ENCODE measurements around the gene SLC6A13. TPM values are rescaled to one million over a fixed set of nuclear protein-coding genes. Genes with fewer than 3 reads are reported as not detected.

The SLC6A13 gene
- total RNA-seq, 1 experiment from 2014 or later: not detected

- H3F3A ChIP-seq (ENCODE audit: insufficient read depth, low read depth): no peaks in the 10 kb centered on the region
- TF ChIP-seq CTCF (conservative IDR thresholded peaks at IDR 0.05) (no peak), EZH2 (IDR thresholded peaks at IDR 0.05; ENCODE audit: low read depth) (no peak)
- H3K4me2 ChIP-seq: no peak overlapping the region
- H3K4me1 ChIP-seq (replicated peaks; ENCODE audit: insufficient read depth): no peaks in the 10 kb centered on the region
- H3K9me3 ChIP-seq (ENCODE audit: insufficient read depth, low read depth): no peaks in the 10 kb centered on the region
- no peak overlapping the region for H2AFZ ChIP-seq
- DNase-seq: no peak
- no peaks in the 10 kb centered on the region for H3K79me2 ChIP-seq (ENCODE audit: low read depth)
- peaks cover 88% of the 10 kb centered on the region for H3K27me3 ChIP-seq (ENCODE audit: insufficient read depth, low read depth)
- H3K27ac ChIP-seq: no peak overlapping the region
- CTCF ChIA-PET: no interaction called here
- POLR2A ChIA-PET (ENCODE audit: unreplicated experiment): no interaction called here
- H4K20me1 ChIP-seq (ENCODE audit: insufficient read depth): no peaks in the 10 kb centered on the region
- intact Hi-C loops (cut with micrococcal nuclease; ENCODE audit: unreplicated experiment): no loop called here
- no peak overlapping the region for H3K4me3 ChIP-seq
- no peaks in the 10 kb centered on the region for H3K36me3 ChIP-seq (ENCODE audit: low read depth)
- H3K9me2 ChIP-seq (ENCODE audit: insufficient read depth): no peaks in the 10 kb centered on the region
- no TSS peak for BruUV-seq (replicated peaks)
Observed at GRCh38 chr12:212415-212714, 50.3 kb downstream of the SLC6A13 start.

- no peaks in the 10 kb centered on the region for H3K4me1 ChIP-seq (replicated peaks; ENCODE audit: insufficient read depth)
Observed at GRCh38 chr12:211639-212414, 50.8 kb downstream of the SLC6A13 start.

DNA sequence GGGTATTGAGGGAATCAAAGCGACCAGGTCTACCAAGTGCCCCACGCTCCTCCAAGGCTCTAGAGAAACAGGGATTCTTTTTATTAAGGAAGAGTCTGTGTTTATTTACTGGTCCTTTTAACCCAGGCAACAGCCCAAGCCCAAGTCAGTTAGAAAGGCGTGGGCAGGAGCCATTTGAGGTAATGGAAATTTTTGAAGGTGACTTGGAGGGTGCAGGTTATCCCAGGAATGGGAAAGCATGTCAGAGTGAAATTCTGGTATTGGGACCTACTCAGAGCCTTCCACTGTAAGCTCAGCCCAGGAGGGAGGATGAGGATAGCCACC lies 51.5 kb downstream of the SLC6A13 start:
- no TSS peak for BruUV-seq (replicated peaks)

More at GRCh38 chr12:211639-212414, 50.8 kb downstream of the SLC6A13 start:
- no peaks in the 10 kb centered on the region for H3K9me2 ChIP-seq (ENCODE audit: insufficient read depth)
- no peaks in the 10 kb centered on the region for H3F3A ChIP-seq (ENCODE audit: insufficient read depth, low read depth)
- ChIA-PET CTCF (no interaction called here), POLR2A (ENCODE audit: unreplicated experiment) (no interaction called here)
- no peaks in the 10 kb centered on the region for H3K36me3 ChIP-seq (ENCODE audit: low read depth)
- peaks cover 89% of the 10 kb centered on the region for H3K27me3 ChIP-seq (ENCODE audit: insufficient read depth, low read depth)
- H3K9me3 ChIP-seq (ENCODE audit: insufficient read depth, low read depth): no peaks in the 10 kb centered on the region
- no peak overlapping the region for H3K4me3 ChIP-seq
- DNase-seq: no peak
- no peak overlapping the region for H2AFZ ChIP-seq
- no TSS peak for BruUV-seq (replicated peaks)
- intact Hi-C loops (cut with micrococcal nuclease; ENCODE audit: unreplicated experiment): no loop called here
- no peak for TF ChIP-seq CTCF (conservative IDR thresholded peaks at IDR 0.05)
- TF ChIP-seq EZH2 (IDR thresholded peaks at IDR 0.05; ENCODE audit: low read depth): no peak
- H3K27ac ChIP-seq: no peak overlapping the region
- no peaks in the 10 kb centered on the region for H4K20me1 ChIP-seq (ENCODE audit: insufficient read depth)
- H3K4me2 ChIP-seq: no peak overlapping the region
- no peaks in the 10 kb centered on the region for H3K79me2 ChIP-seq (ENCODE audit: low read depth)

More for the DNA sequence above, 51.5 kb downstream of the SLC6A13 start:
- H3K4me3 ChIP-seq: no peak overlapping the region
- no peak for DNase-seq
- H4K20me1 ChIP-seq (ENCODE audit: insufficient read depth): no peaks in the 10 kb centered on the region
- no peak overlapping the region for H2AFZ ChIP-seq
- H3K4me1 ChIP-seq (replicated peaks; ENCODE audit: insufficient read depth): no peaks in the 10 kb centered on the region
- no peak overlapping the region for H3K27ac ChIP-seq
- no peaks in the 10 kb centered on the region for H3K36me3 ChIP-seq (ENCODE audit: low read depth)
- no peak overlapping the region for H3K4me2 ChIP-seq
- ChIA-PET CTCF (no interaction called here), POLR2A (ENCODE audit: unreplicated experiment) (no interaction called here)
- no peaks in the 10 kb centered on the region for H3K9me3 ChIP-seq (ENCODE audit: insufficient read depth, low read depth)
- H3K9me2 ChIP-seq (ENCODE audit: insufficient read depth): no peaks in the 10 kb centered on the region
- no peaks in the 10 kb centered on the region for H3K79me2 ChIP-seq (ENCODE audit: low read depth)
- intact Hi-C loops (cut with micrococcal nuclease; ENCODE audit: unreplicated experiment): no loop called here
- peaks cover 90% of the 10 kb centered on the region for H3K27me3 ChIP-seq (ENCODE audit: insufficient read depth, low read depth)
- TF ChIP-seq EZH2 (IDR thresholded peaks at IDR 0.05; ENCODE audit: low read depth) (no peak), CTCF (conservative IDR thresholded peaks at IDR 0.05) (no peak)
- H3F3A ChIP-seq (ENCODE audit: insufficient read depth, low read depth): no peaks in the 10 kb centered on the region

Data from PC-9 (cell line).